Fibroblast of lung (primary cell): ENCODE data around the gene ECHDC1.

Source experiments
- EZH2 ChIP-seq: IDR thresholded peaks from 2 replicates; pipeline ENCODE4 v1.5.1; 2012; ENCODE audit warnings: low read length, control low read depth, mild to moderate bottlenecking; ENCODE audit errors: missing control alignments
- TF ChIP-seq, protein P1 (sequence below), 2 donors: IDR thresholded peaks in 1 of 2; conservative IDR thresholded peaks in 1 of 2; 1 replicate in 1 of 2; 2 replicates in 1 of 2; pipeline ENCODE4 v1.5.1; 2011 to 2012; ENCODE audit warnings: low read length in 2 of 2, control low read depth in 1 of 2, inconsistent platforms in 1 of 2, low read depth in 1 of 2, mild to moderate bottlenecking in 1 of 2

DNA sequence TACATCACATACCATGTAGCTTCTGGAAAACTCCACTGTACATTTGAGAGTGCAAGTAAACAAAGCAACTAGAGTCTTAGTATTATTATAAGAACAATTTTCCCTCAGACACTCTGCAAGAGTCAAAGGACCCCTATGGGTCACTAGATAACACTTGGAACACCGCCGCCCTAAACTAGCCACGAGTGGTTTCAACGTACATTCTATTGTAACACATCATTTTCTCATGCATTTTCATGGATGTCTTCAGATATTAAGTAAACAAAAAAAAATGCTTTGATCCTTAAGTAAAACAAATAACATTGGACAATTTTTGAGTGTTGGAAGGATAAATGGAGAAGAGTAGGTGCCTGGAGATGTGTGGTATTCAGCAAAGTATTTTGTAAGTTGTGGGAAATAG lies 79.9 kb downstream of the ECHDC1 start:
- TF ChIP-seq, protein P1, sequence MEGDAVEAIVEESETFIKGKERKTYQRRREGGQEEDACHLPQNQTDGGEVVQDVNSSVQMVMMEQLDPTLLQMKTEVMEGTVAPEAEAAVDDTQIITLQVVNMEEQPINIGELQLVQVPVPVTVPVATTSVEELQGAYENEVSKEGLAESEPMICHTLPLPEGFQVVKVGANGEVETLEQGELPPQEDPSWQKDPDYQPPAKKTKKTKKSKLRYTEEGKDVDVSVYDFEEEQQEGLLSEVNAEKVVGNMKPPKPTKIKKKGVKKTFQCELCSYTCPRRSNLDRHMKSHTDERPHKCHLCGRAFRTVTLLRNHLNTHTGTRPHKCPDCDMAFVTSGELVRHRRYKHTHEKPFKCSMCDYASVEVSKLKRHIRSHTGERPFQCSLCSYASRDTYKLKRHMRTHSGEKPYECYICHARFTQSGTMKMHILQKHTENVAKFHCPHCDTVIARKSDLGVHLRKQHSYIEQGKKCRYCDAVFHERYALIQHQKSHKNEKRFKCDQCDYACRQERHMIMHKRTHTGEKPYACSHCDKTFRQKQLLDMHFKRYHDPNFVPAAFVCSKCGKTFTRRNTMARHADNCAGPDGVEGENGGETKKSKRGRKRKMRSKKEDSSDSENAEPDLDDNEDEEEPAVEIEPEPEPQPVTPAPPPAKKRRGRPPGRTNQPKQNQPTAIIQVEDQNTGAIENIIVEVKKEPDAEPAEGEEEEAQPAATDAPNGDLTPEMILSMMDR (conservative IDR thresholded peaks at IDR 0.05 in 1 of 2, IDR thresholded peaks at IDR 0.05 in 1 of 2; ENCODE audit: low read depth in 1 of 2, low read length in 2 of 2): no peak
- no peak for TF ChIP-seq EZH2
